Stimulated activated naive B cell treated with anti-CD40 and anti-IgM and Interleukin-4, amounts not matched to agents 10 μg/mL and 1 μg/mL and 100 μg/mL, for 72 hours (primary cell): ENCODE measurements around the gene ATAT1.

ENCODE experiments used
- ATAC-seq, 2 donors: fragments of 150-1000 bp; cut with Tn5 transposase; replicated peaks; 2 replicates each; pipeline ENCODE4 v1.10.0; 2021; ENCODE audit warnings: moderate library complexity in 1 of 2
- DNase-seq: peaks from one replicate; pipeline ENCODE4 v3.0.0; 2021
- H3K27ac Mint-ChIP-seq: one replicate; pipeline ENCODE4 v1.8.0; 2022; ENCODE audit warnings: mild to moderate bottlenecking, mixed read lengths
- H3K27me3 Mint-ChIP-seq, 2 donors: one replicate each; pipeline ENCODE4 v1.8.0; 2022; ENCODE audit warnings: mixed read lengths in 2 of 2
- H3K36me3 Mint-ChIP-seq, 2 donors: one replicate each; pipeline ENCODE4 v1.8.0; 2022; ENCODE audit warnings: mixed read lengths in 2 of 2, mild to moderate bottlenecking in 1 of 2
- H3K4me1 Mint-ChIP-seq, 2 donors: one replicate each; pipeline ENCODE4 v1.8.0; 2022; ENCODE audit warnings: mixed read lengths in 2 of 2, mild to moderate bottlenecking in 1 of 2
- H3K4me3 Mint-ChIP-seq, 2 donors: one replicate each; pipeline ENCODE4 v1.8.0; 2022; ENCODE audit warnings: mild to moderate bottlenecking in 2 of 2, mixed read lengths in 2 of 2, moderate library complexity in 1 of 2
- H3K9me3 Mint-ChIP-seq, 2 donors: one replicate each; pipeline ENCODE4 v1.8.0; 2022; ENCODE audit warnings: mixed read lengths in 2 of 2, mild to moderate bottlenecking in 1 of 2

Gene ATAT1

DNA sequence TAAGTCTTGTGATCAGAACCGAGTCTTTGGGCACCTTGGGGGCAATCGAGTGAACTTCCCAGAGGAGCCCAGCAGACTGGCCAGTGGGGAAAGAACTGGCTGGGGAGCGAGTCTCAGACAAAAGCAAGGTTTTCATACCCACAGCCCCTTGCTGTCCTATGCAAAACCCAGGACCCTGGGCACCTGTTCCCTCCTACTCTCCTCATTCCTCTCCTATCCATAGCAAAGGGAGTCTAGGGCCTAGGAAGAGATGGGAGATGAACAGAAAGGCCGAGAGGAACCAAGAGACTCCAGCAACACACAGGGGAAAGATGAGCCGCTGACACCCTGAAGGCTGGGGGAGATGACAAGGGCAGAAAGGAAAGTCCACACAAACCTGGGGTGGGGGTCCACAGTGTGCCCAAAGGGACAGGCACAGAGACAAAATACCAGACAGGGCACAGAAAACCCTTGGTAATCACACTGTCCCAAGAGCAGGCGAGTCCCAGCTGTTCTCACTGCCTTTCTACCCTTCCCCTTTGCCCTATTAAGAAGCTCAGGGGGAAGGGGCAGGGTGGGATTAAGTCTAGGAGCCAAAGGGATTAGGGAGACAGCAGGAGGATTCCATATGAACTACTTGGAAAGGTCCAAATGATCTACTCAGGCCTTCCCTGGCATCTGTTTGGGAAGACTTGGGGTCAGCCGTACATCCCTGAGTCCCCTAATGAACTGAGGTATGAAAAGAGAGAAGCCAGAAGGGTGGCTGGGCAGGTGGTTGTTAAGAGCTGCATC is 53.3 kb downstream of the ATAT1 start:
- H3K27ac Mint-ChIP-seq = peak overlapping the region; percentile 47
- peaks cover 37 to 60% of the 10 kb centered on the region in 2 donors for H3K4me1 Mint-ChIP-seq
- DNase-seq = no peak
- H3K9me3 Mint-ChIP-seq = no peaks in the 10 kb centered on the region
- peak overlapping the region; percentile 89 to 99 for H3K4me3 Mint-ChIP-seq
- H3K27me3 Mint-ChIP-seq = no peaks in the 10 kb centered on the region
- ATAC-seq = no peak
- peaks cover 59 to 71% of the 10 kb centered on the region in 2 donors for H3K36me3 Mint-ChIP-seq

DNA sequence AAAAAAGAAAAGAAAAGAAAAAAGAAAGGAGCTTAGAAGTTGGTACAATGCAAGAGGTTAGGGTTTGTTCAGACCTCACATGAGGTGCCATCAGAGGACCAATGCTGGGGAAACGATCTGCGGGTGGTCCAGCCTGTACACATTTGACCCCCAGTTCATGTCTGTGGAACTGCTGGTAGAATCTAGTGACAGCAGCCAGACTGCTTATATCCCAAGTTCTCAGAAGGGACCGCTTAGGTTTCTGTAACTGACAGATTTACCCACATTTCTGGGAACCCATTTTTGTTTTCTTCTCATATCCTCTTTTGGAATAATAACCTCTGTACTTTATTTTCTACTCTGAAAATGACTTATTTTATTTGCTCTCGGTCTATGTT is 55.1 kb downstream of the ATAT1 start:
- peak in 1 of 2 donors; percentile 0 for ATAC-seq
- Mint-ChIP-seq H3K27ac (peak overlapping the region; percentile 92), H3K27me3 (no peaks in the 10 kb centered on the region), H3K4me3 (peak overlapping the region; percentile 89 to 99), H3K36me3 (peaks cover 64 to 77% of the 10 kb centered on the region in 2 donors), H3K9me3 (no peaks in the 10 kb centered on the region), H3K4me1 (peaks cover 37 to 65% of the 10 kb centered on the region in 2 donors)
- no peak for DNase-seq

DNA sequence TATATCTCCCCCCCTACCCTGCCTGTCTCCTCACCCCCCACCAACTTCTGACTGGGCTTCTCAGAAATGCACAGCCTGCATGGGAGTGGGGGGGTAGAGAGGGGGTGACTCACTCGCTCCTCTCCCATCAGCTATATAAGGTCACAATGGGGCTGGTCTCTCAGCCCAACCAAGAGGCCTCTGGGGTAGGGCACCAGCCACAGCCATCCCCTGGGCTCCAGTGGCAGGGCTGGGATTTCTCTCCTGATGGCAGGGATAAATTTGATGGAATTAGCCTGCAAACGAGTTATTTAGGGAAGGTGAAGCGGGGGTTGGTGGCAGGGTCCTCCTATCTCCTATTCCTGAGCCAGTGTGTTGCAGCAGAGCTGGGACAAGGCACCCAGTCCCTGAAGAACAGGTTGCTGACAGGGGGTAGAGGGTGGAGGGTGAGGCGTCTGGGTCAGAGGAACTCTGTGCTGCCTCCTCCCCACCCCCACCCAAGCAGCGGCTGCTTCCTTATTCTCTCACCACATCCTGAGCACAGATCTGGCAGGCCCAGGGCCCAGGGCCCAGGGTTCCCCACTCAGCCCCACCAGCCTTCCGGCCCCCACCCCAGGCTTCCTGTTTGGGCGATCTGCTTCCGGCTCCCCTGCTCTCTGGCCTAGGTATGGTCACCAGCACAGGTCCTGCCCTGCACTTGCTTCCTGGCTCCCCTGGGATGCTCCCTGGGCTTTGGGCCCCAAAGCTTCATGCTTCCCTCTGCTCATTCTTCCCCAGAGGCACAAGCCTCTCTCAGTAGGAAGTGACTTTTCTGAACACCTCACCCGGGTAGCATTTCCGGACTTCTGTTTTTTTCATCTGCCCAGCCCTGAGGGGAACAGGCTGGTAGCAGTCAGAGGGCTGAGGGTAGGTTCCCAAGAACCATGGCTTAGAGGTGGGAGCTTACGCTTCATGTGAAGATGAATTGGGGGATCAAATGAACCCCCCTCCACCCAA is 55.8 kb downstream of the ATAT1 start:
- Mint-ChIP-seq H3K36me3 (peaks cover 60 to 73% of the 10 kb centered on the region in 2 donors), H3K27ac (peak overlapping the region; percentile 92), H3K4me3 (peak overlapping the region; percentile 89 to 99), H3K9me3 (no peaks in the 10 kb centered on the region), H3K27me3 (no peaks in the 10 kb centered on the region), H3K4me1 (peaks cover 37 to 62% of the 10 kb centered on the region in 2 donors)
- DNase-seq (peak; percentile 83), ATAC-seq (peak; percentile 67 to 70)

DNA sequence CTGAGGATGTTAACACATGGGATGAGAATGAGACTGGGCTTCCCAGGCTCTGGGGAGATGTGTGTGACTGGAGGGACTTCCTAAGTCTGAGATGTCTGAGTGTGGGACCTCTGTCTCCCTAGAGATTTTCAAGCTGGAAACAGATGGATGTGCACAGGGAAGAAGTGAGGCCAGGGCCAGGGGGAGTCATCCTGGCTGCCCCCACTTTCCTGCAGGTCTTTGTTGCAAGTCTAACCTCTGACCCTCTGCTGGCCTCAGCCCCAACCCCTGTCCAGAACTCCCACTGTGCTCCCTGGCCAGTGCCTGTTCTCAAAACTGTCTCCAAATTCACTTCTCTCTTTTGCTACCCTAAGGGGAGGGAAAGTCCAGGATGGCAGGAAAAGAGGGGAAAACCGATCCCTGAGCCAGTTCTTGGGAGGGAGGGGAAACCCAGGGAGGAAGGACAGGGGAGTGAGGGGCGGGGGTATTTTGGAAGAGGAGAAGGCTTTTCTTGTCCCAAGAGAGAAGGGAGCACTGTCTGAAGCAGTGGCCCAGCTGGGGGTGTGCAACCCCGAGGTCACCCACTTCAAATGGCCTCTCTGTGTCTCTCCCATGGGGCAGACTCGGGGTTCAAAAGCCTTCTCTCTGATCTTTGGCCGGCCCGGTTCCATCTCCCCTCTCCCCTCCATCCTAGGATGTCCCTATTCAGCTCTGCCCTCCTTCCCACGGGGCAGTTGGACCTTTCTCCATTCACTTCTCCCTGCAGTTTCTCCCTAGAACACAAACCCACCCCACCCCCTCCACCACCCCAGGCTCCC is 56.7 kb downstream of the ATAT1 start:
- Mint-ChIP-seq H3K27ac (peak overlapping the region; percentile 92), H3K27me3 (no peaks in the 10 kb centered on the region), H3K36me3 (peaks cover 60 to 78% of the 10 kb centered on the region in 2 donors), H3K9me3 (no peaks in the 10 kb centered on the region), H3K4me3 (peak overlapping the region; percentile 89 to 99), H3K4me1 (peaks cover 45 to 72% of the 10 kb centered on the region in 2 donors)
- no peak for DNase-seq
- ATAC-seq = no peak

DNA sequence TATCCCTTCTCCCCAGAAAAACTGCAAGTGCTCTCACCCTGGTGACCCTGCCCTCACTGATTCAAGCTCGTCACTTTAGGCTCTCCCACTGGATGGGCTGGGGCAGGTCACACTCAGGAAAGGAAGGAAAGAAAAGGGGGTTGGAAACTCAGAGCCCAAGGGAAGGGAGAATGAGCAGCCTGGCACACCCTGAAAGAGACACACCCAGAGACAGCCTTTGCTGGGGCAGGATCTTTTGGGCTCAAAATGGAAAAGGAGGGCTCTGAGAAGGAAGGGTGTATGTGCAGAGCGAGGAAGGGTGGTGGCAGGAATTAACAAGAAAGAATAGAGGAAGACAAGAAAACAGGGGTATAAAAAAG is 57.3 kb downstream of the ATAT1 start:
- no peak for ATAC-seq
- Mint-ChIP-seq H3K9me3 (no peaks in the 10 kb centered on the region), H3K4me3 (peak overlapping the region; percentile 89 to 99), H3K27ac (peak overlapping the region; percentile 92), H3K27me3 (no peaks in the 10 kb centered on the region), H3K36me3 (peaks cover 57 to 78% of the 10 kb centered on the region in 2 donors), H3K4me1 (peaks cover 49 to 74% of the 10 kb centered on the region in 2 donors)
- no peak for DNase-seq

DNA sequence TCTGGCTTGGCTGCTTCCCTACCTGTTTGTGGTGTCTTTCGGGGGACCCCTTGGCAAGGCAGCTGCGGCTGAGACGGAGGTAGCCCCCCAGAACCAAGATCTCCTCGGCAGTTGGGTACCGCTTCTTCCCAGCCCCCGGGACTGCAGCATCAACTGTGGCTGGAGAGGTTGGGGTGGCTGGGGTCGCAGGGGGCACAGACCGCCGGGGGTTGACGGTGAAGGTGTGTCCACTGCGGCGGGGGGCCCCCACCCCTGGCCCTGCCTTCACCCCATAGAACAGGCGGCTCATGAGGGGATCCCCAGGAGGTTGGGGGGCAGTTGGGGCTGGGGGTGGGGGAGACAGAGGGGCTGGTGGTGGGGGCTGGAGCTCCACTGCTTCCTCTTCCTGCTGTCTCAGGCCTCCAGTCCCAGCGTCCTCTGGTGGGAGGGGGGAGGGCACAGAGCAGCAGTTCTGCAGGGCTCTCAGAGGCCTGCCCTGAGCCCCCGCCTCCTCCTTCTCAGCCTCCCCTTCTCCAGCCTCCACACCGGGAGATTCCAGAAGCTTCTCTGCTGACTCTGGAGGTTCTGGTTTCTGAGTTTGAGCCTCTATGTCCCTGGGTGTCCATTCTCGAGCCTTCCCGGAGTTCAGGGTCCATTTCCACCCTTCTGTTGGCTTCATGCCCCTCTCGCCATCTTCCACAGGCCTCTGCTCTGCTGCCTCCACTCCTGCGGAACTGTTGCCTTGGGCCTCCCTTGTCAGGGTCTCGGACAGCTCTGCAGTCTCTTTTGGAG is 57.9 kb downstream of the ATAT1 start:
- Mint-ChIP-seq H3K4me1 (peaks cover 49 to 74% of the 10 kb centered on the region in 2 donors), H3K9me3 (no peaks in the 10 kb centered on the region), H3K27me3 (no peaks in the 10 kb centered on the region), H3K36me3 (peaks cover 56 to 79% of the 10 kb centered on the region in 2 donors), H3K4me3 (peak overlapping the region; percentile 89 to 99), H3K27ac (peak overlapping the region; percentile 92)
- DNase-seq = no peak
- no peak for ATAC-seq

- Mint-ChIP-seq H3K9me3 (no peaks in the 10 kb centered on the region), H3K27ac (peak overlapping the region; percentile 91), H3K36me3 (peaks cover 53 to 71% of the 10 kb centered on the region in 2 donors), H3K27me3 (no peaks in the 10 kb centered on the region), H3K4me1 (peaks cover 49 to 74% of the 10 kb centered on the region in 2 donors), H3K4me3 (peak overlapping the region; percentile 89 to 99)
- ATAC-seq = no peak
- DNase-seq = no peak
These were observed 58.7 kb downstream of the ATAT1 start for GRCh38 chr6:30685157-30686008.

DNA sequence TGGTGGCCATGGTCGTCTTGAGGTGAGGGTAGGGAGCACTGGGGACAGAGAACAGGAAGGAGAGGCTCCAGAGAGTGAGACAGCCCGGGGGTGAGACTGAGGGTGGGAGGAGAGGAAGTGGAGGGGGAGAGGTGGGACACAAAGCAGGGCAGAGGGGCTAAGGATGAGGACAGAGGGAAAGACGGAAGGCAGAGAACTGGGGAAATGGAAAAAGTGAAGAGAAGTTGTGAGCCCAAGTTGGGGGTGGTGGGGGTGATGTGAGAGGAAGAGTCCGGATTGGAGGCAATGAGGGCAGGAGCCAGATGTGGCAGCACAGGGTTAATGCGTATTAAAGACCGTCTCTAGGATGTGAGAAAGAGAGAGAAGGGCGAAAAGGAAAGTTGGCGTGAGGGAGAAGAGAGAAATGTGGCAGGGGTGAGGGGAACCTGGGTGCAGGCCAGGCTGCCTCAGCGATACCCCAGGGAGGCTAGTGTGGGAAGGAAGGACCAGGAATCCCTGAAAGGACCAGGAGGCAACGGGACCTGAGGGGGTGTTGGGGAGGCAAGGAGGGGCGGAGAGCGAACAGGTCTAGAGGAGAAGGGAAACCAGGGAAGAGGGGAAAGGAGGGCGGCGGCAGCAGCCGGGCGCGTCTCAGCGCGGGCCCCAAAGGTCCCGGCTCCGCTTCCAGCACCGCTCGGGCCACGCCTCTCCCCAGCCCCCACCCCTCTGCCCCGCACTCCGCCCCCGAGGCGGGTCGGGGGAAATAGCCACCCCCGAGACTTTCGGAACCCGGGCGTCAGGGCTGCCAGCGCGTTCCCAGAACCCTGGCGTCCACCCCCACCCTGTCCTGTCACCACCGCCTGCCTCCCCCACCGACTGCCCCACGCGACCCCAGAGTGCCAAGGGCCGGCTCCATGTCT is 59.6 kb downstream of the ATAT1 start, which contains the start of gene PPP1R18:
Gene PPP1R18 (minus strand): TSS at position 637 of the 899 bp plus-strand sequence. CDS start 627 bp downstream, at position 10.
- ATAC-seq (peak; percentile 32 to 40), DNase-seq (peak; percentile 73)
- no peaks in the 10 kb centered on the region for H3K9me3 Mint-ChIP-seq
- peaks cover 46 to 69% of the 10 kb centered on the region in 2 donors for H3K4me1 Mint-ChIP-seq
- peak within 1 kb of the TSS; percentile 89 to 99 for H3K4me3 Mint-ChIP-seq
- no peaks in the 10 kb centered on the region for H3K27me3 Mint-ChIP-seq
- peaks cover 48 to 65% of the 10 kb centered on the region in 2 donors for H3K36me3 Mint-ChIP-seq
- peak within 1 kb of the TSS; percentile 91 for H3K27ac Mint-ChIP-seq

- Mint-ChIP-seq H3K27ac (peak overlapping the region; percentile 91), H3K36me3 (peaks cover 44 to 56% of the 10 kb centered on the region in 2 donors), H3K4me3 (peak overlapping the region; percentile 89 to 99), H3K9me3 (no peaks in the 10 kb centered on the region), H3K27me3 (no peaks in the 10 kb centered on the region), H3K4me1 (peaks cover 47 to 61% of the 10 kb centered on the region in 2 donors)
- DNase-seq = peak; percentile 96
- peak; percentile 52 to 64 for ATAC-seq
These were observed 60.4 kb downstream of the ATAT1 start for GRCh38 chr6:30686908-30687658.

- no peaks in the 10 kb centered on the region for H3K9me3 Mint-ChIP-seq
- H3K27ac Mint-ChIP-seq = peak overlapping the region; percentile 91
- ATAC-seq (no peak), DNase-seq (no peak)
- H3K36me3 Mint-ChIP-seq = peaks cover 38 to 49% of the 10 kb centered on the region in 2 donors
- H3K4me1 Mint-ChIP-seq = peaks cover 44 to 53% of the 10 kb centered on the region in 2 donors
- no peaks in the 10 kb centered on the region for H3K27me3 Mint-ChIP-seq
- H3K4me3 Mint-ChIP-seq = peak overlapping the region; percentile 89 to 99
These were observed 61.2 kb downstream of the ATAT1 start for GRCh38 chr6:30687659-30688431.
